OCI-LY3 (cell line): Measurements from ENCODE around the gene ARID1B.

Experiments used
- EZH2phosphoT487 ChIP-seq: fragments of 200-600 bp; shearing (Covaris generic); IDR thresholded peaks from 2 replicates; pipeline ENCODE4 v1.6.1; 2018; ENCODE audit warnings: antibody characterized with exemption, mixed run types, low read depth
- TF ChIP-seq, protein P1 (sequence below): fragments of 200-600, 300-600 bp; sonication (generic); IDR thresholded peaks from 2 replicates; pipeline ENCODE4 v1.5.1; 2014; ENCODE audit warnings: antibody characterized with exemption, low read length, low read depth

DNA sequence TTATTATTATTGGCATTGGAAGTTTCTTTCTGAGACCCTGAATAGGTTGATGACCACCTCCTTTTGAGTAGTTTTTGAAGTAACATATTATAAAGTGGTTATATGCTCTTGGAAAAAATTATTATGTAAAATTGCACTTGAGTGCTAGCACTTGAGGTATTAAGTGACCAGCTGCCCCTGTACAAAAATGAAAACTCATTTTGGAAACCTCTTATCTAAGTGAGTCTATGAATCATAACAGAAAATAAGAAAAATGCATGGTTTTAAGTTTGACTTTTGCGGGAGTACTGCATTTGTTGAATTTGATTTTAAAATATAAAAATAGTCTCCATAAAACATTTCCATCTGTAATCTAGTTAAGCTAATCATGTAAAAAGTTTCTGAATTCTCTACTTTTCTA lies 297.8 kb downstream of the ARID1B start:
- TF ChIP-seq, protein P1, sequence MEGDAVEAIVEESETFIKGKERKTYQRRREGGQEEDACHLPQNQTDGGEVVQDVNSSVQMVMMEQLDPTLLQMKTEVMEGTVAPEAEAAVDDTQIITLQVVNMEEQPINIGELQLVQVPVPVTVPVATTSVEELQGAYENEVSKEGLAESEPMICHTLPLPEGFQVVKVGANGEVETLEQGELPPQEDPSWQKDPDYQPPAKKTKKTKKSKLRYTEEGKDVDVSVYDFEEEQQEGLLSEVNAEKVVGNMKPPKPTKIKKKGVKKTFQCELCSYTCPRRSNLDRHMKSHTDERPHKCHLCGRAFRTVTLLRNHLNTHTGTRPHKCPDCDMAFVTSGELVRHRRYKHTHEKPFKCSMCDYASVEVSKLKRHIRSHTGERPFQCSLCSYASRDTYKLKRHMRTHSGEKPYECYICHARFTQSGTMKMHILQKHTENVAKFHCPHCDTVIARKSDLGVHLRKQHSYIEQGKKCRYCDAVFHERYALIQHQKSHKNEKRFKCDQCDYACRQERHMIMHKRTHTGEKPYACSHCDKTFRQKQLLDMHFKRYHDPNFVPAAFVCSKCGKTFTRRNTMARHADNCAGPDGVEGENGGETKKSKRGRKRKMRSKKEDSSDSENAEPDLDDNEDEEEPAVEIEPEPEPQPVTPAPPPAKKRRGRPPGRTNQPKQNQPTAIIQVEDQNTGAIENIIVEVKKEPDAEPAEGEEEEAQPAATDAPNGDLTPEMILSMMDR, result no peak
- no peak for TF ChIP-seq EZH2phosphoT487
